BJ (cell line): Measurements from ENCODE around the gene LRFN4. TPM values are rescaled to one million over a fixed set of nuclear protein-coding genes. Genes with fewer than 3 reads are reported as not detected.

ENCODE experiments used
- CTCF ChIA-PET: fragments of 350-600 bp; formaldehyde crosslinking; extraction: SDS; loops from one replicate; lab custom pipeline; 2021; ENCODE audit warnings: antibody characterized with exemption, inconsistent platforms; lab: Yijun Ruan, JAX
- POLR2A ChIA-PET: fragments of 300-600 bp; sonication (Branson Sonifier 250); formaldehyde crosslinking; extraction: SDS; loops from one replicate; lab custom pipeline; 2021; ENCODE audit warnings: antibody characterized with exemption; lab: Charles Lee
- DNase-seq: peaks from one replicate; pipeline ENCODE4 v3.0.0-alpha.2; 2011; ENCODE audit warnings: low read depth
- H3K27me3 ChIP-seq: 2 replicates; pipeline ENCODE4 v1.6.0; 2011; ENCODE audit warnings: low read length; ENCODE audit not compliant: control insufficient read depth, insufficient read depth
- H3K36me3 ChIP-seq: 2 replicates; pipeline ENCODE4 v1.5.1; 2011; ENCODE audit warnings: low read length; ENCODE audit not compliant: control insufficient read depth, insufficient read depth
- H3K4me3 ChIP-seq: 2 replicates; pipeline ENCODE4 v1.5.1; 2011; ENCODE audit warnings: low read depth, mild to moderate bottlenecking, control low read depth, low read length
- polyA plus RNA-seq: library from polyadenylated mRNA; depleted of rRNA; stranded (reverse); fragments of >200 nt; gene quantifications from 2 replicates; pipeline ENCODE4 v1.2.3, GENCODE V29; 2011
- TF ChIP-seq, protein P1 (sequence below): IDR thresholded peaks from 2 replicates; pipeline ENCODE4 v1.5.1; 2011; ENCODE audit warnings: low read depth, mild to moderate bottlenecking, control low read depth, inconsistent platforms, low read length, moderate library complexity; ENCODE audit not compliant: insufficient read depth

LRFN4 gene
- polyA plus RNA-seq, 1 experiment = 15.8 TPM

DNA sequence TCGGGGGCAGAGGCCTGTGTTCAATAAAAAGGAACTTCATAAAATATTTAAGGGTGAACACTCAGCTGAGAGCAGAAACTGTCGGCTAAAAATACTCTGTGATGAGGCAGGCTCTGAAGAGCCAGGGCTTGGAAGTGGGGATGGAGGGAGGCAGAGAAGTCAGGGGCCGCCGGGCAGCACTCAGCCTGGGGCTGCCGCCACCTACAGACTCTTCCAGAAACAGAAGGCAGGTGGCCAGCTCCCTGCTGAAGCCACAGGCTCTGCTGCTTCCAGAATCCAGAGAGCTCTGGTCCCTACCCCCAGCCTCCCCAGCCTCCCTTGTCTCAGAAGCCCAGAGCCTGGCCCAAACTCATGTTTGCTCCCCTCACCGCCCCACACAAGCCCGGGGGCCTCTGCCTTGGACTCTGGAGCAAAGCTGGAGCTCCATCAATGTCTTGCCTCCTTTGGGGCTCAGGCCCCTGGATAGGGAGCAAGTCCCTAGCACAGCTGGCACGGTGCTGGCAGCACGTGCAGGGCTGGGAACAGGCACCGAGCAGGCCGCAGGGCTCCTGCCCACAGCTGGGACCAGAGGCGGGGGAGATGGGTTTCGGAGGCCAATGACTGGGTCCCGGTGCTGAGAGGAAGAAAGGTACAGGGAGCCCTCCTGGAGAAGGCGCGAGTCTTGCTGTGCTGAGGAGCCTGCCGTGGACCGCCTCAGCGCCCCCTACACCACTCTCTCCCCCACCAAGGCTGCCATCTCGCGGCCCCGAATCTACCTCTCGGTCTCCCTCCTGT, 8.2 kb downstream of the LRFN4 start:
- ChIA-PET POLR2A (no interaction called here), CTCF (interaction anchor here (0.7 kb wide), 1 partner anchor 94 kb away, joined by 3 read pairs; no protein-coding TSS in a partner anchor)
- Histone ChIP-seq H3K36me3 (peaks cover 3% of the 10 kb centered on the region), H3K4me3 (no peak overlapping the region), H3K27me3 (no peaks in the 10 kb centered on the region)
- TF ChIP-seq, protein P1, sequence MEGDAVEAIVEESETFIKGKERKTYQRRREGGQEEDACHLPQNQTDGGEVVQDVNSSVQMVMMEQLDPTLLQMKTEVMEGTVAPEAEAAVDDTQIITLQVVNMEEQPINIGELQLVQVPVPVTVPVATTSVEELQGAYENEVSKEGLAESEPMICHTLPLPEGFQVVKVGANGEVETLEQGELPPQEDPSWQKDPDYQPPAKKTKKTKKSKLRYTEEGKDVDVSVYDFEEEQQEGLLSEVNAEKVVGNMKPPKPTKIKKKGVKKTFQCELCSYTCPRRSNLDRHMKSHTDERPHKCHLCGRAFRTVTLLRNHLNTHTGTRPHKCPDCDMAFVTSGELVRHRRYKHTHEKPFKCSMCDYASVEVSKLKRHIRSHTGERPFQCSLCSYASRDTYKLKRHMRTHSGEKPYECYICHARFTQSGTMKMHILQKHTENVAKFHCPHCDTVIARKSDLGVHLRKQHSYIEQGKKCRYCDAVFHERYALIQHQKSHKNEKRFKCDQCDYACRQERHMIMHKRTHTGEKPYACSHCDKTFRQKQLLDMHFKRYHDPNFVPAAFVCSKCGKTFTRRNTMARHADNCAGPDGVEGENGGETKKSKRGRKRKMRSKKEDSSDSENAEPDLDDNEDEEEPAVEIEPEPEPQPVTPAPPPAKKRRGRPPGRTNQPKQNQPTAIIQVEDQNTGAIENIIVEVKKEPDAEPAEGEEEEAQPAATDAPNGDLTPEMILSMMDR = no peak
- no peak for DNase-seq

DNA sequence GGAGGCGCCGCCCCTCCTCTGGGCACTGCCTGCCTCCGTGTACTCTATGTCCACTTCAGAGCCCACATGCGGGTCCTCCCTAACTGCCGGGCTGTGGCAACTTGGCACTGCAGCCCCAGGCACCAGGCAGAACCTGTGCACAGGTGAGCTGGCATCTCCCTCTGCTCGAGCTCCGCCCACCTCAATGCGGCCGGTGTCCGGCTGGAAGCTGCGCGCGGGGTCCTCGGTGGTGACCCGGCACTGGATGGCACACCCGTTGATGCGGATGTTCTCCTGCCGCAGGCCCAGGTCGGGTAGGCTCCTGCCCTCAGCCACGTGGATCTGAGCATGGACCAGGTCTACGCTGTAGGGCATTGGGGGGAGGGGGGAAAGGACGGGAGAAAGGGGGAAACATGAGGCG, 9.1 kb downstream of the LRFN4 start:
- CTCF ChIA-PET = no interaction called here
- no peaks in the 10 kb centered on the region for H3K27me3 ChIP-seq
- TF ChIP-seq, protein P1 = no peak
- DNase-seq = no peak
- POLR2A ChIA-PET = no interaction called here
- H3K4me3 ChIP-seq = no peak overlapping the region
- peaks cover 3% of the 10 kb centered on the region for H3K36me3 ChIP-seq

DNA sequence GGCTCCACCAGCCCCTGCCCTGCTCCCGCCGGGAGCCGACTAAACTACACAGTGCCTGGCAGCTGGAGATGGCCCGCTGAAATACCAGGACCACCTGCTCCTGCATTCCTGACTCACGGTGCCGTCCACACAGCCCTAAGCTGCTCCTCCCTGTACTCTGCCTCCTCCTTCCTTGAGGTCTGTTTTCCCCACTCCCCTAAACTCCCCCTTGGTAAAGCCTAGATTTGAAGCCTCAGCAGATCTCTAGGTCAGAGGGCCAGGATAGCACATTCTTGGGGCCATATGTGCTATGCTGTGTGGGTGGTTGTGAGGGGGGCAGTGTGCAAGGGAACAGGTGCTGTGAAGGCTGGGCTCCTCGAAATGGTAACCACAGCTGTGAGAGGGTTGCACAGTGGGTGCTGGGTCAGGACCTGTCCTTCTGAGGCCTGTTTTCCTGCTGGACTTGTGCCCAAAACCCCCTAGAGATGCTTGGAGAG, 9.7 kb downstream of the LRFN4 start:
- POLR2A ChIA-PET = no interaction called here
- TF ChIP-seq, protein P1 = no peak
- peaks cover 6% of the 10 kb centered on the region for H3K36me3 ChIP-seq
- CTCF ChIA-PET = interaction anchor here (2.1 kb wide), 1 partner anchor 15 kb away, joined by 6 read pairs; no protein-coding TSS in a partner anchor
- no peak overlapping the region for H3K4me3 ChIP-seq
- no peaks in the 10 kb centered on the region for H3K27me3 ChIP-seq
- DNase-seq = no peak

DNA sequence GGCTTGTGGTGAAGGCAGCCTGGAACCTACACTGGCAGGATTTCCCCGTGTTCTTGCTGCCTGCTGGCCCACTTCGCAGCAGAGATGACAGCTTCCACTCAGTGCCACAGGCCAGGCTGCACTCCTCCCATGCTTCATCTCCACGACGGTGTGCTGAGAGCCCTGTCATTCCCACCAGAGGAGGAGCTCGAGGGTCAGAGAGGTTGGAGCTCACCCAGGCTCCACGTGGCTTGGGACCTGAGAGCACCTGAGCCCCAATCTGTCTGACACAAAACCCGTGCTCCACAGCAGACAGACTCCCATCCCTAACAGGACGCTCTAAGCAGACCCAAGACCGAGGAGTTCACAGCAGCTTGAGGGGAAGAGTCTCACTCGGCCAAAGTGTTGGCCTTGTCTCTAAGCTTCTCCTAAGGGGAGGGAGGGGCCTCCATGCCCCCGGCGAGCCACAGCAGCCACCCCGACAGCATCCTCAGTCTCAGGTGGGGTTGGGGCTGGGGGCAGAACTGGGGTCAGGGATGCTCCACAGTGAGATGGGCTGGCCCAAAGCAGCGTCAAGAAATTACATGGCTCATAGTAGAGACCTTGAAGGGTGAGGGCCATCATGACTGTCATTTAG, 10.7 kb downstream of the LRFN4 start:
- no peaks in the 10 kb centered on the region for H3K27me3 ChIP-seq
- H3K4me3 ChIP-seq = no peak overlapping the region
- ChIA-PET POLR2A (no interaction called here), CTCF (interaction anchor here (2.1 kb wide), 1 partner anchor 14 kb away, joined by 6 read pairs; no protein-coding TSS in a partner anchor)
- TF ChIP-seq, protein P1 = no peak
- no peak for DNase-seq
- peaks cover 6% of the 10 kb centered on the region for H3K36me3 ChIP-seq

DNA sequence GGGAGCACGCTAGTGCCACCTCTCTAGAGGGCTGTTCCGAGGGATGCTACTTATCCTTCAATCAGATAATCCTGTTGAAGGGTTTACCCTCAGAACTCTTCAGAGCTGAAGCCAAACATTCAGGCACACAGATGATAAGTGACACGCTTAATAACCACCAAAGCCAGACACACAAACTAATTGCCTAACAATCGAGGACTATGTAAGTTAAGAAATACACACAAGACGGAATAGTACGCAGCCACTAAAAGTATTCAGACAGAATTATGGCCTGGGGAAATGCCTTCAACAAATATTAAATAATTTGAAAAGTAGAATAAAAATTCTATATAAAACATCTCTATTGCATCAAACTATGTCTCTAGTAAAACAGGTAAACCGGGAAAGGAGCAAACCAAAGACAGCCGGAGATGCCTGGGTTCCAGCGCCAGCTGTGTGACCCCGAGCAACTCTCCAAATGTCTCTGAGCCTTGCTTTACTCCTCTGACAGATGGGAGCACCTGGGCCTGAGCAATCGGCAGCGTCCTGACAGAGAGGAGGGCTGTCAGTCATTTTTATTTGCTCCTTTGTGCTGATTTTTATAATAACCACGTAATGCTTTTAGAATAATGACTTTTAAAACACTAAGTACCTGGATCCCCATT, 11.3 kb downstream of the LRFN4 start:
- no peak for DNase-seq
- peaks cover 6% of the 10 kb centered on the region for H3K36me3 ChIP-seq
- no peak overlapping the region for H3K4me3 ChIP-seq
- POLR2A ChIA-PET = no interaction called here
- TF ChIP-seq, protein P1 = no peak
- H3K27me3 ChIP-seq = no peaks in the 10 kb centered on the region
- CTCF ChIA-PET = interaction anchor here (2.1 kb wide), 1 partner anchor 13 kb away, joined by 6 read pairs; no protein-coding TSS in a partner anchor
